Endothelial cell of umbilical vein (primary cell): Measurements from ENCODE around the gene PCF11.

Source experiments
- CTCF ChIP-seq, 2 donors: IDR thresholded peaks; 1 replicate in 1 of 2; 2 replicates in 1 of 2; pipeline ENCODE4 v1.5.1; 2011; ENCODE audit warnings: low read length in 2 of 2, mild to moderate bottlenecking in 2 of 2, moderate library complexity in 2 of 2, control low read depth in 1 of 2, inconsistent platforms in 1 of 2, low read depth in 1 of 2; ENCODE audit not compliant: insufficient read depth in 1 of 2; ENCODE audit errors: extremely low read depth in 1 of 2
- EZH2 ChIP-seq: IDR thresholded peaks from 2 replicates; pipeline ENCODE4 v1.6.1; 2012; ENCODE audit warnings: borderline replicate concordance, low read depth, mild to moderate bottlenecking, moderate library complexity, low read length, inconsistent platforms; ENCODE audit not compliant: severe bottlenecking
- GATA2 ChIP-seq: IDR thresholded peaks from 2 replicates; pipeline ENCODE4 v1.7.0; 2011; ENCODE audit warnings: low read depth, mild to moderate bottlenecking, moderate library complexity, mixed read lengths, low read length; ENCODE audit not compliant: insufficient read length, insufficient read depth
- JUN ChIP-seq: IDR thresholded peaks from 2 replicates; pipeline ENCODE4 v1.6.1; 2011; ENCODE audit warnings: borderline replicate concordance, low read depth; ENCODE audit not compliant: insufficient read length, insufficient read depth
- MAX ChIP-seq: IDR thresholded peaks from 2 replicates; pipeline ENCODE4 v1.6.1; 2011; ENCODE audit not compliant: insufficient read depth, insufficient read length
- MYC ChIP-seq: IDR thresholded peaks from one replicate; pipeline ENCODE4 v1.6.1; 2011; ENCODE audit warnings: mild to moderate bottlenecking, low read depth, low read length
- POLR2A ChIP-seq: IDR thresholded peaks from 2 replicates; pipeline ENCODE4 v1.6.1; 2012; ENCODE audit warnings: low read depth, mild to moderate bottlenecking, control low read depth, low read length
- POLR2AphosphoS5 ChIP-seq: IDR thresholded peaks from 2 replicates; pipeline ENCODE4 v1.6.1; 2012; ENCODE audit warnings: low read depth, mild to moderate bottlenecking, control low read depth, low read length, moderate library complexity; ENCODE audit not compliant: insufficient read depth

GRCh38 chr11:83194281-83195142 is 37.6 kb downstream of the PCF11 start:
- TF ChIP-seq POLR2AphosphoS5 (peak; percentile 43), MYC (no peak), CTCF (IDR thresholded peaks at IDR 0.05; ENCODE audit: extremely low read depth in 1 of 2, insufficient read depth in 1 of 2, low read depth in 1 of 2, low read length in 2 of 2) (no peak), MAX (no peak), GATA2 (no peak), EZH2 (no peak), POLR2A (no peak), JUN (no peak)
